Endothelial cell of hepatic sinusoid (primary cell): Measurements from ENCODE around the gene MYL4.
"Not testable (repeated sequence)": the region's sequence is repeated elsewhere in the genome, so short reads cannot be mapped to it uniquely, and the experiment has no call there.

Experiments
- in situ Hi-C: cut with HindIII; loops from 2 replicates; pipeline ENCODE4 v1.10.0; 2017; ENCODE audit warnings: low sequenced_read_pairs

Gene MYL4

DNA sequence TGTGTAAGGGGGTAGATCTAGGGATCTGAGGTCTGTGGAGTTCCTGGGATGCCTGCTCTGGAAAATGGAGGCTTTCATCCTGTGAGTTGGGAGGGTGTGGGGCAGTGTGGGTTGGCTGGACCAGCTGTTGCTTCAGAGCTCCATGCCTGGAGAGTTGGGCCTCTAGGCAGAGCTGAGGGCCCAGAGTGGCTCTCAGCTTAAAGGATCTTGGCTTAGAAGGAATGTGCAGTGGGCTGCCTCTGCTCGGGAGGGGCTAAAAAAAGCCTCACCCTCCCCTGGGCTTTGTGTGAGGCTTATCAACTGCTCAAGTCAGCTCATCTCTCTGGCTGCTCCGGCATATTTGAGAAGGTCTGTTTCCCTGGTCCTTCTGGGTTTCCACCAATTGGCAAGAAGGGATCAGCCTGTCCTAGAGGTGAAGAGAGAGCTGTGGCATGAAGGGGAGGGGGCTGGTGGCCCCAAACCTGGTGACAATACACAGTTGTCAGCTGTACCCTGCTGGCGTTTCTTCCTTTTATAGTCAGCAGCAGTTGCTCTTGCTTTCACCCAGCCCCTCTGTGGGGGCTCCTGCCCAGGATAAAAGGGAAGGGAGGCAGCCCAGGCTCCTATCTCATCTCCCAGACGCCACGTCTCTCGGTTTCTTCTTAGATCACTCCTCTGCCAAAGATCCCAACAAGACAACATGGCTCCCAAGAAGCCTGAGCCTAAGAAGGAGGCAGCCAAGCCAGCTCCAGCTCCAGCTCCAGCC, at the start of gene MYL4:
Gene MYL4, plus strand, starts transcription at position 605 of the 745 bp plus-strand sequence. Its CDS starts 75 bp downstream, at position 680.
- in situ Hi-C loops: no loop called here

DNA sequence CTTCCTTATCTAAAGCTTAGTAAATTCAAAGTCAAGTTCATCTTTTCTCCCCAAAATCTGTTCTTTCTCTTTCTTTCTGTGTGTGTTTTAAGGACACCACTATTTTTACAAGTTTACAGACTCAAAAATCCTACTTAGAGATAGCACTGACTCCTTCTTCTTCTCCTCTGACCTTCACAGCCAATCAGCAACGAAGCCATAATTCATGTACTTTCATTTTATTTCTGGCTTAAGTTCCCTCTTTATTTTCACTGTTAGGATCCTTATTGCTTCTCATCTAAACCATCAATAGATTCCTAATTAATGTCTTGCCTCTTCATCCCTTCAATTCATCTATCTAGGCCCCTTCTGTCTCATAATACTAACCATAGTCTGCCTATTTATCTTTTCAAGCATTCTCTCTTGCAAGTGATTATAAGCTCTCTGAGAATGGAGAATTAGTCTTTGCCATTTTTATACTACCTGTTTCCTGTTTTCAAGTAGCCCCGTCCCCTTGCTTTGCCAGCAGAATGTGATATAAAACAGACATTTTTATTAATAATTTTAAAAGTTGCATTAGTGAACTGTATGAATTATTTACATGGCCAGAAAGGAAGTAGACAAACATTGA, 47.0 kb upstream of the MYL4 start:
- in situ Hi-C loops: no loop called here

DNA sequence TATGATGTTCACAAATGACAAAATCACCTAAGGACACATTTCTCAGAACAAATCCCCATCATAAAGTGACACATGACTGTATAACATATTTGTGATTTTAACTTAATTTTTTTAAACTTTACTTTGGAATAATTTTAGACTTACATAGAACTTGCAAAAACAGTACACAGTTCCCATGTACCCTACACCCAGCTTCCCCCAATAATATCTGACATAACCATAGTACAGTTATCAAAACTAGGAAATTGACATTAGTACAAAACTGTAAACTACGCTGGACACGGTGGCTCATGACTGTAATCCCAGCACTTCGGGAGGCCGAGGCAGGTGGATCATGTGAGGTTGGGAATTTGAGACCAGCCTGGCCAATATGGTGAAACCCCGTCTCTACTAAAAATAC, 44.9 kb upstream of the MYL4 start:
- in situ Hi-C loops: no loop called here

DNA sequence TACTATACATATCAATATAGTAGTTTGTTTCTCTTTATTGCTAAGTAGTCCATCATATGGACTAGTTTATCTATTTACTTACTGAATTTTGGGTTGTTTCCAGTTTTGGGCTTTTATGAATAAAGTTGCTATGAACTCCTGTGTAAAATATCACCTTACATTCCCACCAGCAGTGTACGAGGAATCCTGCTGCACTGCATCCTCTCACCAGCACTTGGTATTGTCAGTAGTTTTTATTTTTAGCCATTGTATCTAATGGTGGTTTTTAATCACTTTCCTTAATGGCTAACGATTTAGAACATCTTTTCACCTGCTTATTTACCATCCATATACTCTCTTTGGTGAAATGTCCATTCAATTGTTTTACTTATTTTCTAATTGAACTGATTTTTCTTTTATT, 44.0 kb upstream of the MYL4 start:
- in situ Hi-C loops: no loop called here

DNA sequence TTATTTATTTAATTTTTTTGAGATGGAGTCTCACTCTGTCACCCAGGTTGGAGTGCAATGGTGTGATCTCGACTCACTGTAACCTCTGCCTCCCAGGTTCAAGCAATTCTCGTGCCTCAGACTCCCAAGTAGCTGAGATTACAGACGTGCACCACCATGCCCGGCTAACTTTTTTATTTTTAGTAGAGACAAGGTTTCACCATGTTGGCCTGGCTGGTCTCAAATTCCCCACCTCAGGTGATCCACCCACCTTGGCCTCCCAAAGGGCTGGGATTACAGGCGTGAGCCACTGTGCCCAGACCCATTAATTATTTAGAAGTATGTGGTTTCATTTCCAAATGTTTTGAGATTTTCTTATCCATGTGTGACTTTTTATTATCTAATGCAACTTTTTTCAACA, 42.3 kb upstream of the MYL4 start:
- in situ Hi-C loops: not testable (repeated sequence)

DNA sequence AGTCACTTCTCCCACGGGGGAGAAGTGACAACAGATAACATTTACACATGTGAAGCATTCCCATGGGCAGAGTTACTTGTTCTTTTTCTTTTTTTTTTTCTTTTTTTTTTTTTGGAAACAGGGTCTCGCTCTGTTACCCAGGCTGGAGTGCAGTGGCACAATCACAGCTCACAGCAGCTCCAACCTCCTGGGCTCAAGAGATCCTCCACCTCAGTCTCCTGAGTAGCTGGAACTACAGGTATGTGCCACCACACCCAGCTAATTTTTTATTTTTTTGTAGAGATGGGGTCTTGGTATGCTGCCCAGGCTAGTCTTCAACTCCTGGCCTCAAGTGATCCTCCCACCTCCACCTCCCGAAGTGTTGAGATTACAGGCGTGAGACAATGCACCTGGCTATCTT, 40.3 kb upstream of the MYL4 start:
- in situ Hi-C loops: not testable (repeated sequence)

DNA sequence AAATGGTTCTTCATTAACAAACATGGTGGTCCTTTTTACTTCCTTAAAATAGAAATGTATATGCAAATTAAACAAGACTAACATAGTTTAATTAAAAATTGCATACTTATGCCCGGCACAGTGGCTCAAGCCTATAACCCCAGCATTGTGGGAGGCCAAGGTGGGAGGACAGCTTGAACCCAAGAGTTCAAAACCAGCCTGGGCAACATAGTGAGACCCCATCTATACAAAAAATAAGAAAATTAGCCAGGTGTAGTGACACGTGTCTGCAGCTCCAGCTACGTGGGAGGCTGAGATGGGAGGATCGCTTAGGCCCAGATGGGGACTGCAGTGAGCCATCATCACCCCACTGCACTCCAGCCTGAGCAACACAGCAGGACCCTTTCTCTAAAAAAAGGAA, 38.4 kb upstream of the MYL4 start:
- in situ Hi-C loops: no loop called here

DNA sequence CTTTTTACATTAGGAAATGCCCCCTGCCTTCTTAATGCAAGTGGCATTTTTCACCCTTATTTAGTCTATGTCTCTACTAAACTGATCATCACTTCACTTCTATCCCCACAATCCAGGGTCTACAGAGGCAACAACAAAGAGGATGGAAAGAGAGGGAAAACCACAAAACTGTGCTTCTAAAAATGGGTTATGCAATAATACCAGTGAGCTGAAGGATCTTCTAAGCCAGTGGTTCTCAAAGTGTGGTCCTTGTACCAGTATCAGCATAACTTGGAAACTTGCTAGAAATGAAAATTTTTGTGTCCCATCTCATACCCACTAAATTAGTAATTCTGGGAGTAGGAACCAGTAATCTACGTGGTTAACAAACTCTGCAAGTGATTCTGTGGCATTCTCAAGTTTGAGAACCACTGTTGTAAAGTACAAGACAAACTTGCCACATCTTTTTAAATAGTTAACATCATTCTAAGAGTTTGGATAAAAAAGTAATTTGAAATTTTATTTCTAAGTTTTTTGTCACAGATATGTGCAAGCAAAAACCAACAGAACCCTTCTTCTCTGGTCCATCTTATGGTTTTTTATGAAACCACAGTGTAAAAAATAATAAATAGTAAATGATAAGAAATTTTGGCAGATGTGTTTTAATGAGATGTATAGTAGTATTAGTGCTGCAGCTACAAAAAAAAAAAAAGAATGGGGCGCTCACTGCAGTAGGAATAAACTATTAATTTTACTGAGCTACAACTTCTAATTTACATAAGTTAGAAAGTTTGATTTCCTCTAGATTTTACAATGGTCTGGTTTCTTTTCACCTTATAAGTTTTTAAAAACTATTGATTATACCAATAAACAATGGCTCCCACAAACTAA, 36.2 kb upstream of the MYL4 start:
- in situ Hi-C loops: no loop called here

DNA sequence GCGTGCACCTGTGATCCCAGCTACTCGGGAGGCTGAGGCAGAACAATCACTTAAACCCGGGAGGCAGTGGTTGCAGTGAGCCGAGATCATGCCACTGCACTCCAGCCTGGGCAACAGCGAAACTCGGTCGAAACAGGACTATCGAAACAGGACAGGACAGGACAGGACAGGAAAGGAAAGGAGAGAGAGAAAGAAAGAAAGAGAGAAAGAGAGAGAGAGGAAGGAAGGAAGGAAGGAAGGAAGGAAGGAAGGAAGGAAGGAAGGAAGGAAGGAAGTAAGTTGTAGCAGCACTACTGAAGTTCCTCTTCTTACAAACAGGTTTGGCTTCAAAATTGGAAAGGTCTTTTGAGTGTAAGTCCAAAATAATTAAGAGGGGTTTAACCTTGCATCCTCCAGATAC, 34.3 kb upstream of the MYL4 start:
- in situ Hi-C loops: not testable (repeated sequence)

DNA sequence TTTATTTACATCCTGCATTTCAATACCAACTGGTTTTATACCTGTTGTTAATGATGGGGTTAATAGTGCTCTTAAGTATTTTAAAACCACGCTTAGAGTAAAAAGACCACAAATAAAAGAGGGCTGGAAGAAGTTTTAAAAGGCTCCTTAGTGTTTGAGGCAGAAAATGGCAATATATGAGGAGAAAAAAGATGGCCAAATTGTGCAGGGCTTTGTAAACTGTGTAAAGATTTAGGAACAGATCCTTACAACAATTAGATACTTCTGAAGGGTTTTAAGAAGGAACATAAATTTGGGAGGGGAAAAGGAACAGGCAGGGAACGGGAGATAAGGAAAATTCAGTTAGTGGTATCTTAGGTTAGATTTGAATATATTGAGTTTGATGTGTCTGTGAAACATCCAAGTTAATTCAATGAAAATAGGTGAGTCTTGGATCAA, 32.7 kb upstream of the MYL4 start:
- in situ Hi-C loops: no loop called here

DNA sequence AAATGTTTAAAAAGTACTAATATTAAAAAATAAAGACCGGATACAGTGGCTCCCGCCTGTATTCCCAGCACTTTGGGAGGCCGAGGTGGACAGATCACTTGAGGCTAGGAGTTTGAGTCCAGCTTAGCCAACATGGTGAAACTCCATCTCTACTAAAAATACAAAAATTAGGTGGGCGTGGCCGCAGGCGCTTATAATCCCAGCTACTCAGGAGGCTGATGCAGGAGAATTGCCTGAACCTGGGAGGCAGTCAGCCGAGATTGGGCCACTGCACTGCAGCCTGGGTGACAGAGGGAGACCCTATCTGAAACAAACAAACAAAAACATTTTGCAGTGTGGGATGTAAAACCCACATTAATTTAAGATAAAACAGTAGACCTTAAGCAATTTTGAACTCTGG, 31.9 kb upstream of the MYL4 start:
- in situ Hi-C loops: no loop called here

DNA sequence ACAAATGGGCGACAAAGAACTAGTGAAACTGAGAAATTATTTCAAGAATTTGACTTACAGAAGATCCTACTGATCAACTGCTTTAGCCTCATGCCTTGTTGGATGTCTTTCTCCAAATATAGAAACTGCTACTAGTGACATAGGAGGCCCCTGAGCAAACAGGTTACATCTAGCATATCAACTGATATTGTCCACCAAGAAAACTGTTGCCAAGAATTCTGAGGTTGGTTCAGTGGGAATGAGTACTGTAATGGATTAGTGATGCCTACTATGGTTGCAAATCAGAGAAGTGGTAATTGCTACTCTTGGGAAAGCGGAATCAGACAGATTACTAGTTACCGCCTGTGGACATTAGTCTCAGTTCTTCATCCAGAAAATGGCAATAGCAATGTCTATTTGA, 30.0 kb upstream of the MYL4 start:
- in situ Hi-C loops: no loop called here

DNA sequence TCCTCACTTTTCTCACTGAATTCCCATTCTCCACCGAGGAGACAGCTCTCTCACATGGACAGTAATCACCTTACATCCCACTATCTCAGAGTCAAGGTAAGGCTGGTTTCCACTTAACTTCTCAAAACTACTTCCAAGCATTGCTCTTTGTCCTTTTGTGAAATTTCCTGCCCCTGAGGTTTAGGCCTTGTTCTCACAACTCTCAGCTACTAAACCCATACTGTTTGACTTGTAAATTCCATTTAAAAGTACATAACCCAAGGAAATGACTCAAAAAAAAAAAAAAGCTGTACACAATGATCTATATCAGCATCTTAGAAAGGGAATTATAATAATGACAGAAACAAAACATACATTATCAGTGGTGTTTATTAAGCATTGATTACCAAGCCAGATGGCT, 28.8 kb upstream of the MYL4 start:
- in situ Hi-C loops: no loop called here

DNA sequence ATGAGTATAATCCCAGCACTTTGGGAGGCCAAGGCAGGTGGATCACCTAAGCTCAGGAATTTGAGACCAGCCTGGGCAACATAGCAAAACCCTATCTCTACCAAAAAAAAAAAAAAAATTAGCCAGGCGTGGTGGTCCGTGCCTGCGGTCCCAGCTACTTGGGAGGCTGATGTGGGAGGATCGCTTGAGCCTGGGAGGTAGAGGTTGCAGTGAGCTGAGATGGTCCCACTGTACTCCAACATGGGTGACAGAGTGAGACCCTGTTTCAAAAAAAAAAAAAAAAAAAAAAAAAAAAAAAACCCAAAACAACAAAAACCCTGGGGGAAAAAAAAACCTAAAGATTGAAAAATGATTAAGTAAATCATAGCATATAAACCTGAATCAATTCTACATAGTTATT, 28.2 kb upstream of the MYL4 start:
- in situ Hi-C loops: not testable (repeated sequence)

DNA sequence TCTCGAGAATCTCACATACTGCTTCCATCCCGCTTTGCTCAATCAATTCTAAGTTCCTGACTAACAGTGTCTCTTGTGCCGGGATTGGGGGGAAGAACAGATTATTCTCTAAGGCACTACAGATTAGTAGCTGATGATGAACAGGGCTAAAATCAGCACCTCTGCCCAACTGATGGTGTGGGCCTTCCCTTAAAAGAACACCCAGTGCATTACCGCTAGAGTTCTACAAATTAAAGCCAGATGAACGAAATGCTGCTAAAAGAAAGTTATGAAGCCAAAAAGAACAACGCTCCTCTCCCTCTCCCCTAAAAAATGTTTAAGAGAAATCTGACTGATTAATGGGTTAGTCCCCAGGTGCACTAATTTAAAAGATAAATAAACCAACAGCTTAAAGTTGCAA, 24.5 kb upstream of the MYL4 start:
- in situ Hi-C loops: no loop called here

DNA sequence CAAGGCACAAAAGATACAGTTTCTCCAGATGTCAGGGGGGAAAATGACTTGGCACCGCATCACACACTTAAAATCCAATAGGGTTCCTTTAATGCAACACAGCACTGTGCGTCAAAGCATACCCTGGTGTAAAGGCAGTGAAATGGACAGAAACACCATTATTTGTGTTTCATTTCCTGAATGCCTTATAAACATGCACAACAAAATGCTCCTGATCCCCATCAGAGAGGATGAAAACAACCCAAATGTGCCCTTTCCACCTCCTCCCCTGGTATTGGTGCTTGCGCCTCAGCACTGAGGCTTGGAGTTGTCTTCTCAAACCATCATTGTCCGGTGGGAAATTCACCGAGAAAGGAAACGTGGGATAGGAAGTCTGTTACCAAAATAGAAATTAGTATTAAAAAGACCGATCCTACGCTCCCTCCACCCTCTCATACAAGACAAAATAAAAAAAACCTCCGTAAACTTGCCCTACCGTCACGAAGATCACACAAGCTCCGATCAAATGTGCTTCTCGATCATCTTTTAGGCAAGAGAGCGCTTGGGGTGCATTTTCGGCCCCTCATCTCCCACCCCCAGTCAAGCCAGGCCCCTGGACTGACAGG, 20.8 kb upstream of the MYL4 start:
- in situ Hi-C loops: no loop called here

DNA sequence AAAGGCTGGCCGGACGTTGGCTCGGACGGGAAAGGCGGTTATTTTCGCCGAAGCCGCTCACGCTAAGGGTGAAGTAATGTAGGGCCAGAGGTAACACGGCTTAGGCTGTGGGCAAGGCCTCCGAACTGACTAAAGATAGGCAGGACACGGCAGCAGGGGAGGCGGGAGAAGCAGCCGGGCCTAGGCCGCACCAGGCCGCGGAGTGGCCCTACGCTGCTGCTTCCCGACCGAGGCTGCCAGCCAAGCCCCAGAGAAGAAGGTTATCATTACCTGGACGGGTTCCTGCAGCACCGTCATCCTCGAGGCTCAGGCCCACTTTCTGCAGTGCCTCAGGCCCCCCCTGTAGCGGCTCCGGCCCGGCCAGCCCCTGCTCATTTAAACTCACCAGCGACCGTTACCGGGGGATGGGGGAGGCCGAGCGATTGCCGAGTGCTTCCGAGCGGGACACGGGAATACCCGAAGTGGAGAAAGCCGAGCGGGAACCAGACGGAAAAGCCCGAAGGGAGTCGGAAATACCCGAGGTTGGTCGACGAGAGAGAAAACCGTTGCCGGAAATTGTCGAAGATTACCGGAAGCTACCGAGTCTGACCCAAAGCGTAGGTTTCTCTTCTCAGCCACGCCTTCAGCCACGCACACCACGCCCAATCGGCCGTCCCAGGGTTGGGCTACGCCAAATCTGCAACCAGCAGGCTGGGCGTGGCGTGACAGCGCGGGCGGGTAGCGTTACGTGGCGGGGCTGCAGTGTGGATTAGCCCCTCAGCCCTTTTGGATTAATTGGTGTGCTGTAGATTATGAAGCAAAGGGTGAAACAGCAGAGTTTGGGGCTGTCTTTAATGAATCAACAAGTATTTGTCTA, 20.0 kb upstream of the MYL4 start, which contains the start of gene CDC27:
Gene CDC27, minus strand, starts transcription at position 420 of the 856 bp plus-strand sequence. Its CDS starts 123 bp downstream, at position 297.
- in situ Hi-C loops: no loop called here

DNA sequence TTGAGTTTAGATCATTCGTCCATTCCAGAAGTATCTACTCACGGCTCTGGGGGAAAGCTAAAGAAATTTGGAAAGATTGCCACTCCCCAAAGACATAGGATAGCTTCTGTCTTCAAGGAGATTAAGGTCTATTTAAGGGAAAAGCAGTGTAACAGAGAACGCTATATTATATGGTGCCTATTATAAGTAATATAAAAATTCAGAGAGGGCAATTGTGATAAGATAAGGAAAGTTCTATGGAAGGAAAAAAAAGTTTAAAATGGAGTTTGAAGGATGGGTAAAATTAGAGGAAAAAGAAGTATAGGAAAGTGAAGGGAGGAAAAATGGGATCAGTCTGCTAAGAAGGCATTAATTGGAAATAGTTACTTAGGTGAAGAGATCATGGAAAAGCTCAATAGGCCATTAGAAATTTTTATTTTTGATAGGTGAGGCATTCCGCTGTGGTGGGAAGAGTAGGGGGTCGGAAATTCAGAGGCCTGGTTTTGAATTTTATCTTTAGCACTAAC, 19.4 kb upstream of the MYL4 start:
- in situ Hi-C loops: no loop called here

DNA sequence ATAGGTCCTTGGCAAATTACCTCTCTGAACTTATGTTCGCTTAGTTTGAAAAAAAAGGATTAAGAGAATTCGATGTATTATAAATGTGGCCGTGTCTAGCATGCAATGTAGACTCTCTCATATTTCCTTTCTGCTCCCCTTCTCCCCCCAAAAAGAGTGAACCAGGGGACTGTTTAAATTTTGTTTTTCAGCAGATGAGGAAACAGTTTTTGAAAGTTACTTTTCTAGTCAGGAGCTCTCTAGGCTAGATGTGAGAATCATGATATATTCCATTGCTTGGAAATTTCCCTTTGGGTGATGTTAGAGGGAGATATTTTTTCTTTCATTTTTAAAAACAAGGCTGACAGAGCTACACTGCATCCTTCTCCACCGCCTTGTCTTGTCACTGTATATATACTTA, 18.9 kb upstream of the MYL4 start:
- in situ Hi-C loops: no loop called here

DNA sequence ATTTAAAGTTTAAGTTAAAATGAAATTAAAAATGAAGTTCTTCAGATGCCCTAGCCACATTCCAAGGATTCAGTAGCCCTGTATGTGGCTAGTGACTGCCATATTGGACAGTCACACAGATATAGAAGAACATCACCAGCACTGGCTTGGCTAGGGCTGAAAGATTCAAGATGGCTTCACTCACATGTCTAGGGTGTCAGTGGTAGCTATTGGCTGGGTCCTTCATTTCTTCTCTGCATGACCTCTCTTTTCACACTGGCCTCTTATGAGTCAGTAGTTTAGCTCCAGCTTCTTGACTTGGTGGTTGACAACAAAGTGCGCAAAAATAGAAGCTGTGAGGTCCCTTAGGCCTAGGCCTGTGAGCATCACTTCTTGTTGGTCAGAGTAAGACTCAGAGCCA, 18.4 kb upstream of the MYL4 start:
- in situ Hi-C loops: no loop called here
